OCI-LY7 (cell line): ENCODE results near the gene KCND3. TPM values are rescaled to one million over a fixed set of nuclear protein-coding genes. Genes with fewer than 3 reads are reported as not detected.

Experiments used
- BruUV-seq: library from RNA; stranded (reverse); fragments of 400-500 nt; replicated peaks from 2 replicates; lab custom pipeline; 2021; lab: Mats Ljungman, UMichigan
- CTCF ChIA-PET: fragments of 300-600 bp; sonication (Branson Sonifier 250); formaldehyde crosslinking; loops from one replicate; lab custom pipeline; 2022; ENCODE audit warnings: antibody characterized with exemption; ENCODE audit not compliant: unreplicated experiment; lab: Charles Lee
- POLR2A ChIA-PET: fragments of 300-600 bp; sonication (Branson Sonifier 250); formaldehyde crosslinking; loops from one replicate; lab custom pipeline; 2022; ENCODE audit warnings: antibody characterized with exemption; lab: Charles Lee
- DNase-seq: peaks from one replicate; pipeline ENCODE4 v3.0.0-alpha.2; 2015; ENCODE audit warnings: low spot score
- H2AFZ ChIP-seq: fragments of 200-600 bp; sonication (generic), shearing (Covaris generic); 2 replicates; pipeline ENCODE4 v1.6.1; 2014; ENCODE audit warnings: mild to moderate bottlenecking, antibody characterized with exemption, low read length, moderate library complexity
- H3K27ac ChIP-seq: fragments of 200-600 bp; sonication (generic); 2 replicates; pipeline ENCODE4 v1.5.1; 2014; ENCODE audit warnings: mixed run types, low read depth, mild to moderate bottlenecking, moderate library complexity, low read length, inconsistent platforms; ENCODE audit not compliant: poor library complexity, severe bottlenecking
- H3K36me3 ChIP-seq: fragments of 200-600 bp; sonication (generic); 2 replicates; pipeline ENCODE4 v1.6.1; 2014; ENCODE audit warnings: mild to moderate bottlenecking, antibody characterized with exemption, low read length, moderate library complexity, mixed read lengths; ENCODE audit not compliant: insufficient read depth
- H3K4me1 ChIP-seq: fragments of 200-600 bp; sonication (generic); 2 replicates; pipeline ENCODE4 v1.5.1; 2014; ENCODE audit warnings: mild to moderate bottlenecking, low read length; ENCODE audit not compliant: insufficient read depth, poor library complexity, severe bottlenecking
- H3K4me2 ChIP-seq: fragments of 200-600 bp; sonication (generic); 2 replicates; pipeline ENCODE4 v1.6.1; 2014; ENCODE audit warnings: mild to moderate bottlenecking, low read length
- H3K4me3 ChIP-seq: fragments of 200-600 bp; sonication (generic); 2 replicates; pipeline ENCODE4 v1.5.1; 2014; ENCODE audit warnings: mild to moderate bottlenecking, low read depth, low read length; ENCODE audit not compliant: poor library complexity, severe bottlenecking
- H3K79me2 ChIP-seq: fragments of 200-600 bp; sonication (generic); 2 replicates; pipeline ENCODE4 v1.6.1; 2016; ENCODE audit warnings: low read depth, mild to moderate bottlenecking, low read length, moderate library complexity, mixed read lengths; ENCODE audit not compliant: insufficient read depth
- H3K9me2 ChIP-seq: fragments of 200-600 bp; sonication (generic); 2 replicates; pipeline ENCODE4 v1.6.1; 2016; ENCODE audit warnings: mild to moderate bottlenecking, low read length, mixed read lengths; ENCODE audit not compliant: insufficient read depth
- H3K9me3 ChIP-seq: fragments of 200-600 bp; sonication (generic); 2 replicates; pipeline ENCODE4 v1.6.1; 2014; ENCODE audit warnings: mild to moderate bottlenecking, mixed run types, low read length, mixed read lengths
- H4K20me1 ChIP-seq: fragments of 200-600 bp; sonication (generic); 2 replicates; pipeline ENCODE4 v1.6.1; 2014; ENCODE audit warnings: mild to moderate bottlenecking, antibody characterized with exemption, low read length, moderate library complexity, mixed read lengths; ENCODE audit not compliant: insufficient read depth
- EZH2phosphoT487 ChIP-seq: fragments of 200-600 bp; sonication (generic); IDR thresholded peaks from 2 replicates; pipeline ENCODE4 v1.6.1; 2018; ENCODE audit warnings: low read depth, borderline replicate concordance, mild to moderate bottlenecking, mixed run types, antibody characterized with exemption, low read length, moderate library complexity, mixed read lengths
- intact Hi-C: fragments of 100-400 bp; cut with micrococcal nuclease; formaldehyde crosslinking; loops from one replicate; pipeline ENCODE4 v1.10.0; 2022; ENCODE audit not compliant: unreplicated experiment
- total RNA-seq, 2 experiments: library from RNA; depleted of rRNA in 1 of 2; stranded (reverse); fragments of >200 nt in 1 of 2; shearing (Covaris generic) in 1 of 2; gene quantifications; 2 replicates each; pipeline ENCODE4 v1.2.3, GENCODE V29; 2014 to 2022
- TF ChIP-seq, protein P1 (sequence below): fragments of 200-600 bp; sonication (generic); conservative IDR thresholded peaks from 2 replicates; pipeline ENCODE4 v1.5.1; 2014; ENCODE audit warnings: mild to moderate bottlenecking, antibody characterized with exemption, low read length, moderate library complexity, mixed read lengths

KCND3 gene
- total RNA-seq, 2 experiments from 2014 or later = not detected

DNA sequence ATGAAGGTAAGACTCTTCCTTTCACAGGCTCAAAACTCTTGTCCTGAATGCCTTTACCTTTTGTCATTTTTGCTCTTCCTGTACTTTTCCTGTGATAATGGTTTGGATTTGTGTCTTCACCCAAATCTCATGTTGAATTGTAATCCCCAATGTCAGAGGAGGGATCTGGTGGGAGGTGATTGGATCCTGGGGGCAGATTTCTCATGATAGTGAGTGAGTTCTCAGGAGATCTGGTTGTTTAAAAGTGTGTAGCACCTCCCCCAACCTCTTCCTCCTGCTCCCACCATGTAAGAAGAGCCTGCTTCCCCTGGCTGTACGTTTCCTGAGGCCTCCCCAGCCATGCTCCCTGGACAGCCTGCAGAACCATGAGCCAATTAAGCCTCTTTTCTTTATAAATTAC lies 158.3 kb downstream of the KCND3 start:
- no peaks in the 10 kb centered on the region for H4K20me1 ChIP-seq
- no peaks in the 10 kb centered on the region for H3K4me1 ChIP-seq
- BruUV-seq = no TSS peak
- H3K79me2 ChIP-seq = no peaks in the 10 kb centered on the region
- H3K9me3 ChIP-seq = no peaks in the 10 kb centered on the region
- no peak overlapping the region for H3K4me2 ChIP-seq
- CTCF ChIA-PET = no interaction called here
- no peaks in the 10 kb centered on the region for H3K36me3 ChIP-seq
- H3K4me3 ChIP-seq = no peak overlapping the region
- no peaks in the 10 kb centered on the region for H3K9me2 ChIP-seq
- H3K27ac ChIP-seq = no peak overlapping the region
- DNase-seq = no peak
- TF ChIP-seq EZH2phosphoT487 = no peak
- TF ChIP-seq, protein P1, sequence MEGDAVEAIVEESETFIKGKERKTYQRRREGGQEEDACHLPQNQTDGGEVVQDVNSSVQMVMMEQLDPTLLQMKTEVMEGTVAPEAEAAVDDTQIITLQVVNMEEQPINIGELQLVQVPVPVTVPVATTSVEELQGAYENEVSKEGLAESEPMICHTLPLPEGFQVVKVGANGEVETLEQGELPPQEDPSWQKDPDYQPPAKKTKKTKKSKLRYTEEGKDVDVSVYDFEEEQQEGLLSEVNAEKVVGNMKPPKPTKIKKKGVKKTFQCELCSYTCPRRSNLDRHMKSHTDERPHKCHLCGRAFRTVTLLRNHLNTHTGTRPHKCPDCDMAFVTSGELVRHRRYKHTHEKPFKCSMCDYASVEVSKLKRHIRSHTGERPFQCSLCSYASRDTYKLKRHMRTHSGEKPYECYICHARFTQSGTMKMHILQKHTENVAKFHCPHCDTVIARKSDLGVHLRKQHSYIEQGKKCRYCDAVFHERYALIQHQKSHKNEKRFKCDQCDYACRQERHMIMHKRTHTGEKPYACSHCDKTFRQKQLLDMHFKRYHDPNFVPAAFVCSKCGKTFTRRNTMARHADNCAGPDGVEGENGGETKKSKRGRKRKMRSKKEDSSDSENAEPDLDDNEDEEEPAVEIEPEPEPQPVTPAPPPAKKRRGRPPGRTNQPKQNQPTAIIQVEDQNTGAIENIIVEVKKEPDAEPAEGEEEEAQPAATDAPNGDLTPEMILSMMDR = no peak
- POLR2A ChIA-PET = no interaction called here
- no peak overlapping the region for H2AFZ ChIP-seq
- intact Hi-C loops = no loop called here

DNA sequence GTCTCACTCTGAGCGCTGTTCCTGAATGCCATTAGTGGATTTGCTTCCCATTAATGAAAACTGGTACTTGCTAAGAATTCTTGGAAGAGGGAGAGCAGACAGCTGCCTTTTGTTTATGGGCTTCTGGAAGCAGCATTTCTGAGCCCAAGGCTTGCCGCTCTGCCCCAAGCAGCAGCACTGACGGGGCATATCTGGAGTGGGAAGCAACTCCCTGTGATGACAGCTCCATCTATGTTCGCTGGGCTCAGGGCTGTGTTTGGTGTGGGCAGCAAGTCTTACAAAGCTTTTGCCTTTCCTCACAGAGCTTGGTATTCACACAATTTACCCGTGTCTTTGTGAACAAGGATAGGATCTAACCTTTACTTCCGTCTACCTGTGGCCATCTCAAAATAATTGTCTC lies 161.5 kb downstream of the KCND3 start:
- Histone ChIP-seq H3K4me3 (no peak overlapping the region), H3K36me3 (no peaks in the 10 kb centered on the region), H3K4me1 (no peaks in the 10 kb centered on the region), H3K79me2 (no peaks in the 10 kb centered on the region), H3K27ac (no peak overlapping the region), H2AFZ (no peak overlapping the region), H4K20me1 (no peaks in the 10 kb centered on the region), H3K4me2 (no peak overlapping the region), H3K9me3 (no peaks in the 10 kb centered on the region), H3K9me2 (no peaks in the 10 kb centered on the region)
- TF ChIP-seq, protein P1 = no peak
- no peak for TF ChIP-seq EZH2phosphoT487
- CTCF ChIA-PET = no interaction called here
- POLR2A ChIA-PET = no interaction called here
- no TSS peak for BruUV-seq
- DNase-seq = no peak
- intact Hi-C loops = no loop called here

DNA sequence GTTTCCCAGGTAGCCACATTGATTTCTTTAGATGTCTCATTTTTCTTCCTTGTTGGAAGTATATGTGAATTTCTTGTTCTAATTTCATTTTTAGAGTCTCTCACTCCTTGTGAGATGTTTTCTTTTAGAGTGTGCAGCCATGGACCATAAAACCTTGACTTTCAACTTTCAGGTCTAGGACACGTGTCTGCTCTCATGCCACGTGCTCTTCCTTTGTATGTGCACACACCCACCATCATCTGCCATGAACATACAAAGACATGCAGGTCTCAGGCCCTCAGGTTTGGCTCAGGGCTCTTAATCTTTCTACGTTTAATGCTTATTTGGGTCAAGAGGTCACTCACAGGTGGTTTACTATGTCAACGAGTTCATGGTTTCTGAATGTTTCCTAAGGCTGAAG lies 163.2 kb downstream of the KCND3 start:
- Histone ChIP-seq H3K9me3 (no peaks in the 10 kb centered on the region), H3K36me3 (no peaks in the 10 kb centered on the region), H3K27ac (no peak overlapping the region), H3K79me2 (no peaks in the 10 kb centered on the region), H2AFZ (no peak overlapping the region), H3K9me2 (no peaks in the 10 kb centered on the region), H3K4me3 (no peak overlapping the region), H4K20me1 (no peaks in the 10 kb centered on the region), H3K4me2 (no peak overlapping the region), H3K4me1 (no peaks in the 10 kb centered on the region)
- intact Hi-C loops = no loop called here
- TF ChIP-seq, protein P1 = no peak
- DNase-seq = no peak
- no TSS peak for BruUV-seq
- POLR2A ChIA-PET = interaction anchor here (0.7 kb wide), 1 partner anchor 12 kb away, joined by 3 read pairs; no protein-coding TSS in a partner anchor
- CTCF ChIA-PET = no interaction called here
